Epidermal melanocyte (primary cell): ENCODE data around the gene TSPAN19.
"Not testable (repeated sequence)": the region's sequence is repeated elsewhere in the genome, so short reads cannot be mapped to it uniquely, and the experiment has no call there.

Source experiments
- DNase-seq: peaks from one replicate; pipeline ENCODE4 v3.0.0; 2011; ENCODE audit warnings: low spot score; ENCODE audit not compliant: insufficient read length

The TSPAN19 gene

DNA sequence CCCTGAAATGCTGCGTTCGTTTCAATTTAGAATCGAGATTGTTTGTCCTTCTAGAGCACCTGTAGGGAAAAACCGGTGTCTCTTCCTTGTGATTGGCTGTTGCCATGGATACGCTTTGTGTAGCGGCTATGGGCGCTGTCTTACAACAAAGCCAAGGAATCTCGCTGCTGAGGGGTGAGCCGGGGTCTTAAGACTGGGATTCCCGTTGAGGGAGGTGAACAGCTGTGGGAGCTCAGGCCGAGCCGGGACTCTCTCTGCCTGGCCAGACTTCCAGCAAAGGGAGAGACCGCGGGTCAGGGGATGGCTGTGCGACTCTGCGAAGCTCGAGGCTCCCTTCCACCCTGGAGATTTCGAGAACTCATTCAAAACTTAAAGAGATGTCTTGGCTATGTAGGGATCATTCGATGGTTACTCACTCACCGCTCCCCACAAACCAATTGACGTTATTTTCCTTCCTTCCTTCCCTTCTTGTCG lies at the start of gene TSPAN19, which contains the start of gene LRRIQ1:
Gene TSPAN19 (minus strand): TSS at position 44 of the 474 bp plus-strand sequence. CDS start 6,331 bp downstream, outside the sequence.
Gene LRRIQ1 (plus strand): TSS at position 118 of the 474 bp plus-strand sequence. CDS start 1,826 bp downstream, outside the sequence.
- peak; percentile 52 for DNase-seq

DNA sequence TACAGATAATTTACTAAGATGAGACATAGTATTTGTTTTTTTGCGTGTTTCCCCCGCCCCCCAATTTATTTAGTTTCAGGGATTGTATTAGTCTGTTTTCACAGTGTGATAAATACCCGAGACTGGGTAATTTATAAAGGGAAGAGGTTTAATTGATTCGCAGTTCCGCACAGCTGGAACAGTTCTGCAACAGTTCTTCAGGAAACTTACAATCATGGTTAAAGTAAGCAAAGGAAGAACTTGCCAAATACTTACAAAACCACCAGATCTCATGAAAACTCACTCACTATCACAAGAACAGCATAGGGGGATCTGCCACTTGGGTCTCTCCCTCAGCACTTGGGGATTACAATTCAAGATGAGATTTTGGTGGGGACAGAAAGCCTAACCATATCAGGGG lies 49.0 kb upstream of the TSPAN19 start:
- DNase-seq: no peak

DNA sequence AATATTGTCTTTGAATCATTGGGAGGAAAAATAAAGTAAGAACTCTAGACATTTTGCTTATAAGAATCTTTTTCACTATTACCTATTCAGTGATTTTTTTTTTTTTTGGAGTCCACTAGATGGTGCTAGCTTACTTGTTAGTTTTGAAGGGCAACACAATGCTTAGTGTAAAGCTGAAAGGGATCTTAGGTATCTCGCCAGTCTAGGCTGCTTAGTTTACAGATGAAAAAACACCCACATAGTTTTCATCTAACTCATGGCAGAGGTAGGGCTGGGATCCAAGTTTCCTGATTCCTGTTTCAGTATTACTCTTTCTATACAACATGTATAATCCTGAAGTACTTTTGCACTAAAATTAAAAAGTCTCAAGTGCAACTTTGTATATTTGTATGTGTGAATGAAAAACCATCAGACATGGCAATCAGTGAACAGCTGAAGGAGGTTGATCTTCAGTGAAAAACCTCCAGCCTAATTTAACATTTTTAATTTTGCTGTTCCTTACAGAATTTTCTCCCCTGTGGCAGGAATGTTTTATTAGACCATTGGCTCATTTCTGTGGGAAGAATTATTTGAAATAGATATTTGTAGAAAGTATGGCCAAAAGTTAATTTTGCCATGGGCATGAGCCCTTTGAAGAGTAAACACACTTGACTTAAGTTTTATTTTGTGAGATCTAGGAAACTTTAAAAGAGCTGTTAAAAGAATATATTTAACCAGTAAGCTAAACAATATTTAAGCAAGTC lies 40.8 kb upstream of the TSPAN19 start:
- DNase-seq: peak; percentile 22

DNA sequence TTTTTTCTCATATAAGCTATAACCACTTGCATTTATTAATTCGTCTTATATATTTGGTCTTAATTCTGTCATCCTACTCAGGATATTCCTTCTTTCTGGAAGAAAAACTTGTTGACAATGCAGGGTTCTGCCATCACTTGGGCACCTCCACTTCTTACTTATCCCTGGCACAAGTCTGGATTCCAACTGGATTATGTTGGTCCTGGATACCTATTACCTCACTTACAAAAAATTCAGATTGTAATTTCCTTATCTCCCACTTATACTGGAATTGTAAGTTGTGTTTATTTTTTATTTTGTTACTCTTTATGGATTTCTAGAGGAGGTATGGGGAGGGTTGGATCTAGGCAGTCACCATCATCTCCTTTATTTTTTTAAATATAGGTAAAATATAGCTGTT lies 36.7 kb upstream of the TSPAN19 start:
- no peak for DNase-seq

DNA sequence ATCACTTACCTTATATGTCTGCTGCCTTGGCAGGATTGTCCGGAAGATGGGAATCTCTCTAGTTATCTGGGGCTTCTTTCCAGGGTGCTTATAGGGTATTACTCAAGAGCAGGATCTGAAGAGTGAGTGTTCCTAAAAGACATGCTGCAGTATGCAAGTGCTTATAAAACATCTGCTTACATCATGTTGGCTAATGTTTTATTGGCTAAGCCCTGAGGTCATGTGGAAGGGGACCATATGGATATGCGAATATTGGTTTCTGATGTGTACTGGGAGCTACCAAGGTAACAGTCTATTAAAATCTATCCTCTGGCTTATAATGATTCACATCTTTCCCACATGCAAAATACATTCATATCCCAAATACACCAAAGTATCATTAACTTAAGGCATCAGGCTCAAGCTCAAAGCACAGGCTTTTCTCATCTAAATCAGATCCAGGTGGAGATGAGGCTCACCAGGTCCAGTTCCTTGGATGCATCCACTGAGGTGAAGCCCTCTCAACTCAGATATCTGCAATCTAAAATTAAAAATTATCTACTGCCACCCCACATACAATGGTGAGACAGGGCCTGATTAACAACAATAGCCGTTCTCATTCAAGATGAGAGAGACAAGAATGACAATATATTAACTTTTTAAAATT lies 29.9 kb upstream of the TSPAN19 start:
- no peak for DNase-seq

DNA sequence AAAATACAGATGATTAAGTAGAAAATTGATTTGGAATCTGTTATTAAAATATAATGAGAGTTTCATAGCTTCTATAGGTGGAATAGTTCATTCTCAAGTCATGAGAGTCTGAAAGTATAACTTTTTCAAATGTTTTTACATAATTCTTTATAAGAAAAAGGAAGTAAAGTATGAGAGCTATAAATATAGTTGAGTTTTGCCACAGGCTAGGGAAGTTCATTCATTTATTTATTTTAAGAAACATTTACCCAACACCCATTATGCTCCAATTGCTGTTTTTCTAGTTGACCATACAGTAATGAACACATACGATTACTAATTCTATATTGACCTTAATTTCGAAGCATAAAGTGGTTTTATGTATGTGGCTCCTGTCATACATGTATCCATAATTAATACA lies 24.8 kb upstream of the TSPAN19 start:
- no peak for DNase-seq

DNA sequence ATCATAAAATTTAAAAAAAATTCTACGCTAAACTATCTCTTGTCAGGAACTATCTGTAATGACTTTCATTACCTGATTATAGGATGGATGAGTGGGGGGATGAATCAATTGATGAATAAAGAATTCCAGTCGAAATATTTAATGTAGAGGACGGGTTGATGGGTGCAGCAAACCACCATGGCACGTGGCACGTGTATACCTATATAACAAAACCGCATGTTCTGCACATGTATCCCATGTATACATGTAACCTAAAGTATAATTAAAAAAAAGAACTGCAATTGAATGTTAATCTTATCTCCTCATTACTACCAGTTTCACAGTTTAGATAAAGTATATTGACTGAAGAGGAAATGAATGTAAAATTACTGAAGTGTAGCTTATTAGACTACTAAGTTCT lies 23.5 kb upstream of the TSPAN19 start:
- DNase-seq: no peak

DNA sequence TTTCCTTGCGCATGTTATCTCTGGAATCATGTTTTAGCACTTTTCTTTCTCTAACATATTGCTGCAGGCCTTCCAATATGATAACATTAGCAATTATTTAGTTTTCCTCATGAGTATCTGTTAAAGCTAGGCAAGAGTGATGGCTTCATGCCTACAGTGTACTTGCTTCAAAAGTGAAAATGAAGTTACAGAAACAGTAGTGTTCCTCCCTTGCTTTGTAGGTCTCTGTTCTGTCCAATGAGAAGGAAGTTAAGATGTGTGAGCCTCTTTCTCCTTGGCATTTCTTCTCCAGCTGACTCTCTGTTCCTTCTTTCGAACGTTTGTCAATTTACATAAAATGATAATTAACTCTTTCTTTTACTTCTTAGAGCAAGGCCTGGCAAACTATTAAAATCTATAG lies 22.3 kb upstream of the TSPAN19 start:
- DNase-seq: no peak

DNA sequence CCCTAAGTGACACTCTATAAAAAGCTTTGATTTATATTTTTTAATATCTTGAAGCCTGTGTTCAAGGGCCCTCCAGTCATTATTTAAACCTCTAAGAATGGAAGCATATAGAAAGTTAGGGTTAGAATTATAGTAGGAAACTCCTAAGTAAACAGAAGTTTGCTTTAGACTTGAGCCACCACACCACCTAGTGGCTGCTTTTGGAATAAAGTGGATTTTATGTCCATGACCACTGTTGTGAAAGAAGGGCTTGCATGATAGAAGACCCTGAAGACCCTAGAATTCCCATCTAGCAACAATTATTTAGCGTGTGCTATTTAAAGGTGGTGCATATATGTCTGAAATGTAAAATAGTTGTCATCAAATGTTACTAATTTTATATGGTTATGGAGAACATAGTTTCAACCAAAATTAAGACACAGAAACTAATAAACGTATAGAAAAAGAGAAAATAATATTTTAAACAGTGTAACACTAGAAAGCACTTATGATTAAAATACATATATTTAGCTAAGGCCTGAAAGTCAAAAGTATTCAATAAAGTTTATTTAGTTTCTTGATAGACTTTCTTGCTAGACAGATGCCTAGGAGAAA lies 21.4 kb upstream of the TSPAN19 start:
- DNase-seq: no peak

DNA sequence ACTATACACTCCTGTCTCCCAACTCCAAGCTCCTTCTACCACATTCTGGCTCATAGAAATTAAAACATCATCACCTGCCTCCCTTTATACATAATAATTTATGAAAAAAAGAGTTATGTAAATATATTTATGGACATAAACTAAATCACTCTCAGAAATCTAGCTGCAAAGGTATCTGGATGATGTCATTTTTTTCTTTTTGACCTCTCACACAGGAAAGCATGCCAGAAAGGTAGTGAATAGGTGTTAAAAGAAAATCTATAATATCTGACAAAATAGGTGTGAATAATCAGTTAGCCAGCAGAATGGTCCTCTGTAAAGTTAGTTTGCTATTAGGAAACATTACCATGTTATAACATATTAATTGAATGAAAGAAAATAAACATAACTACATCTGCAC lies 7.8 kb upstream of the TSPAN19 start:
- DNase-seq: no peak

DNA sequence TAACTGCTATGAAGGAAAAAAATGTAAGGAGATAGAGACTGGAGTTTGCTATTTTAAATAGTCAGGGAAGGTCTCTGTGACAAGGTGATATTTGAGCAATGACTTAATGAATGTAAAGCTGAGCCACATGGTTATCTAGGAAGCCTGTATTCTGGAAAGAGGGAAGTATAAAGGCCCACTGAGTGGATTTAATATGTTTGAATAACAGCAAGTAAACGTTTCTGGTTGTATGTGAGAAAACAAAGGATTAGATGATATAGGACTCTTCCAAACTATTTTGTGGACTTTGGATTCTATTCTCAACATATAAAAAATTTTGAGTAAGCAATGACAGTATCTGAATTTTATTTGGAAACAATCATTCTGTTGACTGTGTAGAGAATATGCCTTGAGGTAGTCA lies 5.3 kb upstream of the TSPAN19 start:
- DNase-seq: no peak

DNA sequence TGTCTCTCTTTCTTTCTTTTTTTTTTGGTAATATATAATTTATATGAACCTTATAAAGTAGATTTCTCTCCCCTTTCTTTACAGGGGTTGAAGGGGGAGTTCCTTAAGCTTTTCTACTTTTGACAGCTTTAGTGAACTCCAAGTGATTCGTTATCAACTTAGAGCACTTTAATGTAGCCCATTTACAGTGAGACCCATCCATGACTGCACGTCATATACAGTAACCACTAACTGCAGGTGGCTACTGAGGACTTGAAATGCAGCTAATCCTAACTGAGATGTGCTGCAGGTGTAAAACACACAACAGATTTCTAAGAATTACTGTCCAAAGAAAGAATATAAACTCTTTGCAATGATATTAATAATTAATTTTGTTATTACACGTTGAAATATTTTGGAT lies 656 bp upstream of the TSPAN19 start:
- no peak for DNase-seq

DNA sequence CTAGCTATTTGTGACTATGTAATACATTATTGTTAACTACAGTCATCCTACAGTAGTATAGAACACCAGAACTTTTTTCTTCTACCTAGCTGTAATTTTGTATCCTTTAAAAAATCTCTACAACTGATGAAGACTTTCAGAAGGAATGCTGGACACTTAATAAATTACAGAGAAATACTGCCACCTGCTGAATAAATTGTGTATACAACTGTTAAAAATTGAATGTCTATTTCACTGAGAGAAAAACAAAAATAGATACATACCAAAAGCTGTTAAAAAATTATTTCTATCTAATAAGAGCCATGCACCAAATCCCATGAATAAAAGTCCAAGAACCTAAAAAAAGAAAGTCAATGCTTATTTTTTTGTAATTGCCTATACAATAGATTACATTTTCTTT lies 6.6 kb downstream of the TSPAN19 start:
- DNase-seq: no peak

DNA sequence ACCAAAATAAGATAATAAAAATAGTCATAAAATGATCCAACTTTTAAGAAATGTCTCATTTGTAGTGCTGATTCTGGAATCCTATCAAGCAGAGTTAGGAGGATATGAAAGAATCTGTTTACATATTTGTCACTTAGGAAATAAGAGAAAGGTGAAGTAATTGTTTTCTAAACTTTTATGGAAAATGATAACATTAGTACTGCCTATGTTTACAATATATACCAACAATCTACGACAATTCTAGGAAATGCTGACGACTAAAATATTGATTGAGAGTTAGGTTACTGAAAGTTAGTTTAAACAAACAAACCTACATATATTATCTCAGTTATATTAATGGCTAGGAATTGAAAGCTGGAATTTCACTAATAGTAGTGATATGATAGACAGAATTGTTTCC lies 18.0 kb downstream of the TSPAN19 start:
- DNase-seq: no peak

DNA sequence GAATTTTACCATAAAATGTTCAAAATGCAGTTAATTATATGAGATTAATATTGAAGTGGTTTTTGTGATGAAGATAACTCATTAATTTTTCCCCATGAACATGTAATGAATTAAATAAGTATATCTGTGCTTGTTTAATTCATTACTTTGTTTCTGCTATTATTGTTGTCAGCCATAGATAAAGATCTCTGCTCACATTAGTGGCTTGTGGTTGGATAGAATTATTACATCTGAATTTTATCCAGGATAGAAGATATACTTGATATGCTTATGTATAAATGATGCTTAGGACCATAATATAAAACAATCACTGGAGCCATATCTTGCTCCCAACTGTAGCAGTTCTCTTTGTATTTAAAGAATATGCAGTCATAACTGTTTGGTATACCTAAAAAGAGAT lies 18.5 kb downstream of the TSPAN19 start:
- DNase-seq: no peak

DNA sequence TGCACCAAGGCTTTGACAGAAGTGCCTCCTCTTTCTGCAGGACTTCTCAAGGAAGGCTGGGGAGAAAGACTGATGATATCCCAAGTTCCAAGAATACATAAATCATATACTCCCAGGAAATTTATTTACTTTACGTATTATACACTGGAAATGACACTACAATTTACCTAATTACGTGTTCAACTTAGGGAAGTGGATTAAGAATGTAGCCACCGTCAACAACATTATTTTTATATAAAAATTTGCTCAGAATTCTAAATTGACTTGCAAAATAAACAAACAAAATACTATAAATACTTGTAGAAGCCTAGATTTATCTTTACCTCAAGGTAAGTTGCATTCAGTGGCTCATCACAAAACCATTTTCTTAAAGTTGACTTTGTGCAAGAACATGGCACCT lies 18.9 kb downstream of the TSPAN19 start:
- DNase-seq: no peak

DNA sequence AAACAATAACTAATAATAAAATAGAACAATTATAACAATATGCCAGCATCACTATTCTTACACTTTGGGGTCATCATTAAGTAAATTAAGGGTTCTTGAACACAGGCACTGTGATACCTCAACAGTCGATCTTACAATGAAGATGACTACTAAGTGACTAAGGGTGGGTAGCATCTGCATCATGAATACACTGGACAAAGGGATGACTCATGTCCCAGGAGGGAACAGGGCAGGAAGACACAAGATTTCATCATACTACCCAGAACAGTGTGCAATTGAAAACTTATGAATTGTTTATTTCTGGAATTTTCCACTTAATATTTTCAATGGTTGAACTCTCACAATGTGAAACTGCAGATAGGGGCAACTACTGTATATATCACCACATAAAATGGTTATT lies 19.7 kb downstream of the TSPAN19 start:
- DNase-seq: peak; percentile 55

DNA sequence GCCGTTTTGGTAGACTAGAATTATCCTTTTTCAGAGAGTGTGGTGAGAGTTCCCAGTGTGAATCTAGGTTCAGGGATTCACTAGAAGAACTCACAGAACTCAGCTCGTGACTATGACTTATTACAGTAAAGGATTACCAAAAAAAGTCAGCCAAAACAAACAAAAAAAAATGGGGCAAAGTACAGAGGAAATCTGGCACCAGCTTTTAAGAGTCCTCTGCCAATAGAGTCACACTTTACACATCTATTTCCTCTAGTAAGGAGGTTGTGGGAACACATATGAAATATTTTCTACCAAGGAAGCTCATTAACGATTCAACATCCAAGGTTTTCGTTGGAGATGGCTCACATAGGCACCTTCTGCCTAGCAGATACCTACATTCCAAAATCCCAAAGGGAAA lies 28.2 kb downstream of the TSPAN19 start:
- no peak for DNase-seq

DNA sequence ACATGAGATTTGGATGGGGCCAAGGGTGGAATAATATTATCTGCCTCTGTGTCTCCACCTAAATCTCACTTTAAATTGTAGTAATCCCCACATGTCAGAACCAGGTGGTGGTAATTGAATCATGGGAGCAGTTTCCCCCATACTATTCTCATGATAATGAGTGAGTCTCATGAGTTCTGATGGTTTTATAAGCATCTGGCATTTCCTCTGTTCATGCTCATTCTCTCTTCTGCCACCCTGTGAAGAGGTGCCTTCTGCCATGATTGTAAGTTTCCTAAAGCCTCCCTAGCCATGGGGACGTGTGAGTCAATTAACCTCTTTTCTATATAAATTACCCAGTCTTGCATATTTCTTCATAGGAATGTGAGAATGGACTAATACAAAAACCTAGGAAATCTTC lies 29.9 kb downstream of the TSPAN19 start:
- no peak for DNase-seq

DNA sequence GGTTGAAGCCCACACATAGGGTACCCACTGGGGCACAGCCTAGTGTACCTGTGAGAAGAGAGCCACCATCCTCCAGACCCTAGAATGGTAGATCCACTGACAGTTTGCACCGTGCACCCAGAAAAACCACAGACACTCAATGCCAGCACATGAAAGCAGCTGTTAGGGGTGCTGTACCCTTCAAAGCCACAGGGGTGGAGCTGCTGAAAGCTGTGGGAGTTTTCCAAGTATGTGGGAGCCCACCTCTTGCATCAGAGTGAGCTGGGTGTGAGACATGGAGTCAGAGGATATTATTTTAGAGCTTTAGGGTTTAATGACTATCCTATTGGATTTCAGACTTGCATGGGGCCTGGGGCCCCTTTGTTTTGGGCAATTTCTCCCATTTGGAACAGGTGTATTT lies 30.5 kb downstream of the TSPAN19 start:
- DNase-seq: no peak

DNA sequence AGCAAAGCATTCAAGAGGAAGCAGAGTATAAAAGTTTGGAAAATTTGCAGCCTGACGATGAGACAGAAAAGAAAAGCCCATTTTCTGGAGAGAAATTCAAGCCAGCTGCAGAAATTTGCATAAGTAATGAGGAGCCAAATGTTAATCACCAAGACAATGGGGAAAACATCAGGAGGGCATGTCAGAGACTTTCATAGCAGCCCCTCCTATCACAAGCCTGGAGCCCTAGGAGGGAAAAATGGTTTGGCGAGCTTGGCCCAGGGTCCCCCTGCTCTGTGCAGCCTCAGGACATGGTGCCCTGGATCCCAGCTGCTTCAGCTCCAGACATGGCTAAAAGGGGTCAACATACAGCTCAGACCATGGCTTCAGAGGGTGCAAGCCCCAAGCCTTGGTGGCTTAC lies 31.0 kb downstream of the TSPAN19 start:
- DNase-seq: not testable (repeated sequence)

DNA sequence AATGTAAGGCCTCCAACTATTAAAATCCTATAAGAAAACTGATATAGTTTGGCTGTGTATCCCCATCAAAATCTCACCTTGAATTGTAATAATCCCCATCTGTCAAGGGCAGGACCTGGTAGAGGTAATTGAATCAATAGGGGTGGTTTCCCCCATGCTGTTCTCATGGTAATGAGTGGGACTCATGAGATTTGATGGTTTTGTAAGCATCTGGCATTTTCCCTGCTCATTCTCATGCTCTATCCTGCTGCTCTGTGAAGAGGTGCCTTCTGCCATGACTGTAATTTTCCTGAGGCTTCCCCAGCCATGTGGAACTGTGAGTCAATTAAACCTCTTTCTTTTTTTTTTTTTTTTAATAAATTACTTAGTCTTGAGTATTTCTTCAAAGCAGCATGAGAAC lies 31.9 kb downstream of the TSPAN19 start:
- no peak for DNase-seq
